Left ventricle myocardium superior (tissue), 1 donor: ENCODE data around the gene MOCS1. TPM values are rescaled to one million over a fixed set of nuclear protein-coding genes. Genes with fewer than 3 reads are reported as not detected.

Source experiments
- ATAC-seq: fragments of 200-7000 bp; cut with Tn5 transposase; one replicate; pipeline ENCODE4 v1.9.1; 2020; ENCODE audit warnings: mild to moderate bottlenecking, moderate library complexity
- DNase-seq: peaks from one replicate; pipeline ENCODE4 v3.0.0-alpha.2; 2020
- intact Hi-C: fragments of 100-400 bp; cut with micrococcal nuclease; formaldehyde crosslinking; loops from one replicate; pipeline ENCODE4 v1.11.0; 2022
- total RNA-seq: library from RNA; stranded (reverse); fragmentation: NEBNext Ultra II Directional; extraction: Animal tissue kit (Norgen Biotek cat#: 25700); gene quantifications from one replicate; pipeline ENCODE4 v1.2.1, GENCODE V29; 2021
- donor health status: DM: no; HTN: yes; CAD: no; lungs with severe emphysema.

Gene MOCS1
- total RNA-seq, 1 donor from 2014 or later: 24.7 TPM

- intact Hi-C loops: no loop called here
- ATAC-seq: no peak
- DNase-seq: no peak
Observed at GRCh38 chr6:39927159-39927558, 7.1 kb downstream of the MOCS1 start.

GRCh38 chr6:39926668-39927067 is 7.6 kb downstream of the MOCS1 start:
- ATAC-seq: no peak
- no peak for DNase-seq
- intact Hi-C loops: no loop called here

GRCh38 chr6:39925931-39926290 is 8.4 kb downstream of the MOCS1 start:
- intact Hi-C loops: no loop called here
- DNase-seq: no peak

GRCh38 chr6:39925191-39925930 is 8.9 kb downstream of the MOCS1 start:
- ATAC-seq: no peak
- DNase-seq: no peak
- intact Hi-C loops: no loop called here

More at GRCh38 chr6:39925931-39926290, 8.4 kb downstream of the MOCS1 start:
- ATAC-seq: no peak

- intact Hi-C loops: no loop called here
- DNase-seq (no peak), ATAC-seq (no peak)
Observed at GRCh38 chr6:39924283-39924682, 10.0 kb downstream of the MOCS1 start.

- no peak for ATAC-seq
- DNase-seq: no peak
- intact Hi-C loops: no loop called here
Observed at GRCh38 chr6:39923861-39924260, 10.4 kb downstream of the MOCS1 start.

- DNase-seq: peak; percentile 85
- intact Hi-C loops: no loop called here
Observed at GRCh38 chr6:39923394-39923793, 10.9 kb downstream of the MOCS1 start.

GRCh38 chr6:39922821-39923220 is 11.4 kb downstream of the MOCS1 start:
- ATAC-seq: no peak
- intact Hi-C loops: no loop called here

More at GRCh38 chr6:39923394-39923793, 10.9 kb downstream of the MOCS1 start:
- peak; percentile 87 for ATAC-seq

GRCh38 chr6:39920157-39920556 is 14.1 kb downstream of the MOCS1 start:
- intact Hi-C loops: no loop called here
- ATAC-seq: no peak

More at GRCh38 chr6:39922821-39923220, 11.4 kb downstream of the MOCS1 start:
- no peak for DNase-seq

GRCh38 chr6:39918831-39919230 is 15.4 kb downstream of the MOCS1 start:
- no peak for DNase-seq
- intact Hi-C loops: no loop called here
- ATAC-seq: no peak

More at GRCh38 chr6:39920157-39920556, 14.1 kb downstream of the MOCS1 start:
- DNase-seq: no peak

- DNase-seq: no peak
- intact Hi-C loops: no loop called here
- ATAC-seq: no peak
Observed at GRCh38 chr6:39917981-39918380, 16.3 kb downstream of the MOCS1 start.

GRCh38 chr6:39917329-39917728 is 16.9 kb downstream of the MOCS1 start:
- ATAC-seq (no peak), DNase-seq (no peak)
- intact Hi-C loops: no loop called here

- intact Hi-C loops: no loop called here
- ATAC-seq (no peak), DNase-seq (no peak)
Observed at GRCh38 chr6:39915866-39916265, 18.4 kb downstream of the MOCS1 start.

GRCh38 chr6:39914239-39914638 is 20.0 kb downstream of the MOCS1 start:
- intact Hi-C loops: no loop called here
- no peak for DNase-seq
- ATAC-seq: no peak

GRCh38 chr6:39913391-39913916 is 20.8 kb downstream of the MOCS1 start:
- ATAC-seq: no peak
- DNase-seq: no peak
- intact Hi-C loops: no loop called here

- DNase-seq: no peak
- ATAC-seq: no peak
- intact Hi-C loops: no loop called here
Observed at GRCh38 chr6:39912446-39912845, 21.8 kb downstream of the MOCS1 start.

GRCh38 chr6:39911513-39912125 is 22.6 kb downstream of the MOCS1 start:
- DNase-seq: no peak
- ATAC-seq: no peak
- intact Hi-C loops: no loop called here

GRCh38 chr6:39910744-39911143 is 23.5 kb downstream of the MOCS1 start:
- DNase-seq (no peak), ATAC-seq (no peak)
- intact Hi-C loops: no loop called here

GRCh38 chr6:39910164-39910563 is 24.1 kb downstream of the MOCS1 start:
- DNase-seq (no peak), ATAC-seq (no peak)
- intact Hi-C loops: no loop called here

- DNase-seq (no peak), ATAC-seq (no peak)
- intact Hi-C loops: no loop called here
Observed at GRCh38 chr6:39909701-39910100, 24.6 kb downstream of the MOCS1 start.
